Measurements from ENCODE around the gene APOD.

APOD gene

GRCh38 chr3:195522254-195523023 lies 61.3 kb downstream of the APOD start:
- DNase-seq = no peak

All from stimulated activated CD4-positive, alpha-beta T cell treated with anti-CD3 and anti-CD28 coated beads, Interleukin-15, amount 100 ng/mL, for 24 hours (primary cell).